ENCODE measurements around the gene SMAD7. TPM values are rescaled to one million over a fixed set of nuclear protein-coding genes. Genes with fewer than 3 reads are reported as not detected.

The SMAD7 gene
- total RNA-seq, 5 donors from 2014 or later (not counting 1 experiment from before 2014, with no cell fraction given), result 28.5 to 138 (median 57.7) TPM

DNA sequence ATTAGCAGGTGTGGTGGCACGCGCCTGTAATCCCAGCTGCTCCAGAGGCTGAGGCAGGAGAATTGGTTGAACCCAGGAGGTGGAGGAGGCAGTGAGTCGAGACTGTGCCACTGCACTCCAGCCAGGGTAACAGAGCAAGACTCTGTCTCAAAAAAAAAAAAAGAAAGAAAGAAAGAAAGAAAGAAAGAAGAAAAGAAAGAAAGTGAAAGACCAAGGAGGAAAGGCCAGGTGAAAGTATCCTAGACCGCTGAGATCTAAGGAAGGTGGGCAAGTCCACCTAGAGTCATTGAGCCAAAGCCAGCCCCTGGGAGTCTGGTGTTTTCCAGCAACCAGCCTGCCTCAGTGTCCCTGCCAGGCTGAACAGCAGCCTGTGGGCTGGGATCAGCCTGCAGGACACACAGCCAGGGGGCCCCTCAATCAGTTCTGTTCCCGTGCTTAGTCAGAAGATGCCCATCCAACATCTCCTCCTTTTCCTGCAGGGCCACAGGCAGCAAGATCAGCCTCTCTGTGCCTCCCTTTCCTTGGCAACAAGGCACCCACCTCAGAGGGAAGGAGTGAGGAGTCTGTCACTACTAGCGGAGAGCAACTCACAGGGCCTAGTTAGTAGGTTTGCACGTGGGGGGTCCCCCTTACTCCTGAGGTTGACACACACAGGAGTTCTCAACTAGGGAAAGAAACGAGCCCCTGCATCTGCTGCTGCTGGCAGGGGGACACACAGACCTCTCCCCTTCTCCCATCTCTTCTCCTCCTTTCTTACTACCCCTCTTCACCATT is 64.1 kb downstream of the SMAD7 start:
- H3K9me3 ChIP-seq, result no peaks in the 10 kb centered on the region
- H3K27ac ChIP-seq (ENCODE audit: low read length), result no peak overlapping the region
- no peaks in the 10 kb centered on the region for H3K27me3 ChIP-seq (replicated peaks in 1 of 2; ENCODE audit: control insufficient read depth in 2 of 2, extremely low read depth in 1 of 2, insufficient read depth in 2 of 2, low read length in 1 of 2)
- ChIA-PET CTCF (no interaction called here), POLR2A (no interaction called here)
- no peak overlapping the region for H3K27ac Mint-ChIP-seq
- no peak for DNase-seq
- no peak overlapping the region for H3K4me3 Mint-ChIP-seq
- no peaks in the 10 kb centered on the region for H3K36me3 ChIP-seq (ENCODE audit: control insufficient read depth in 2 of 2, extremely low read depth in 1 of 2, insufficient read depth in 1 of 2, low read length in 1 of 2)
- no peaks in the 10 kb centered on the region for H3K27me3 Mint-ChIP-seq
- no peaks in the 10 kb centered on the region for H3K36me3 Mint-ChIP-seq
- H3K4me1 Mint-ChIP-seq, result peaks cover 0 to 13% (median 0%) of the 10 kb centered on the region in 3 donors
- no peaks in the 10 kb centered on the region for H3K9me3 Mint-ChIP-seq
- H3K4me3 ChIP-seq (ENCODE audit: control insufficient read depth in 1 of 2, extremely low read depth in 1 of 2, low read length in 1 of 2), result no peak overlapping the region
- 84% methylated on average over 4 of the region's 8 CpGs for WGBS (ENCODE audit: insufficient coverage)
- no peaks in the 10 kb centered on the region for H3K4me1 ChIP-seq (ENCODE audit: control insufficient read depth in 1 of 2, extremely low read depth in 1 of 2, insufficient read depth in 2 of 2, low read length in 2 of 2)
- ATAC-seq (replicated peaks in 1 of 4), result no peak

DNA sequence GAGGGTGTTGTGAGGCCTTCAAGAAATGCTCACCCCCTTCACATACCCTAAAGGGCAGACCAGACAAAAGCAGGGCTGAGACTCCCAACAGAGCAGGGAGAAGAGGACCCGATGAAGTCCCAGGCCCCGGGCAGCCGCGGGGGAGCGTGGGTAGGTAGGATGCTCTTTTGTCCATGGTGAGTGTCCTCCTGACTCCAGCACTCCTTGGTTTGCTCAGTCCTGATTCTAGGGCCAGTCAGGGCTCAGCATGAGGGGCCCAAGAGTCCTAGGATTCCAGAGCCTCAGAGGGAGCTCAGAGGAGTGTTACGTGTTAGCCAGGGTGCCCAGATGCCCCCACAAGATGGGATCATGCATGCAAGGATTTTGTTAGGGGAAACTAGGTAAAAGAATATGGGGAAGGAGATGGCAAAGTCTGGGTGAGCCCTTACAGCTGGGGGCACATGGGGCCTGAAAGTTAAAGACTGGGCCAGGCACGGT is 64.8 kb downstream of the SMAD7 start:
- 100% methylated on average over 6 of the region's 7 CpGs for WGBS (ENCODE audit: insufficient coverage)
- DNase-seq (no peak), ATAC-seq (replicated peaks in 1 of 4) (no peak)
- Histone ChIP-seq H3K36me3 (ENCODE audit: control insufficient read depth in 2 of 2, extremely low read depth in 1 of 2, insufficient read depth in 1 of 2, low read length in 1 of 2) (no peaks in the 10 kb centered on the region), H3K27me3 (replicated peaks in 1 of 2; ENCODE audit: control insufficient read depth in 2 of 2, extremely low read depth in 1 of 2, insufficient read depth in 2 of 2, low read length in 1 of 2) (no peaks in the 10 kb centered on the region), H3K4me3 (ENCODE audit: control insufficient read depth in 1 of 2, extremely low read depth in 1 of 2, low read length in 1 of 2) (no peak overlapping the region), H3K9me3 (no peaks in the 10 kb centered on the region), H3K4me1 (ENCODE audit: control insufficient read depth in 1 of 2, extremely low read depth in 1 of 2, insufficient read depth in 2 of 2, low read length in 2 of 2) (no peaks in the 10 kb centered on the region), H3K27ac (ENCODE audit: low read length) (no peak overlapping the region)
- Mint-ChIP-seq H3K9me3 (no peaks in the 10 kb centered on the region), H3K27ac (no peak overlapping the region), H3K27me3 (no peaks in the 10 kb centered on the region), H3K4me1 (peaks cover 0 to 15% (median 0%) of the 10 kb centered on the region in 3 donors), H3K36me3 (no peaks in the 10 kb centered on the region), H3K4me3 (no peak overlapping the region)
- POLR2A ChIA-PET, result no interaction called here
- CTCF ChIA-PET, result no interaction called here

DNA sequence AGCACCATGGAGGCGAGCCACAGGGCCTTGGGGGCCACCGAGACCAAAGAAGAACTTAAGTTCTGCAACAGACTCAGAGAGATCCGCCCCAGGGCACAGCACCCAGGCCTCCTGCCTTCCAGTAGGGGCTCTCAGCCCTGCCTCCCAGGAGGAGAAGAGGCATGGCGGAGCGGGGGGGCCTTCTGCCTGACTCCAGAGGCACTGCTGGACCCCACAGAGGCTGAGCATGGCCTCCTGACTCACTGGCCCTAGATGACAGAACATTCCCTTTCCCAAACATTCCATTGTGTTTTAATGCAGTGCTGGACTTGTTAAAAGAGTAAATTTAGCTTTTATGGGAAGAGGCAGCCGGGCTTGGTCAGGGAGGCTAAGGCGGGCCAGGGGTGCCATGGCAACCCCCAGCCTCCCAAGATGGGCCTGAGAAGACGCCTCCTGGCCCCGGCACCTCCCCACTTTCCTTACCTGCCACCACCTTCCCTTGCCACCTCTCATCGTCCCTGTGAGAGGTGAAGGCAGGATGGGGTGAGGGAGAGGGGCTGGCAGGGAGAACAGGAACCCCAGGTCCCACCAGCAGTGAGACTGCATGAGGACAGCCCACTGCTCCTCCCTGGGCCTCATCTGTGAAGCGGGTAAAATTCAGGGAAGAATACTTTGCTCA is 65.4 kb downstream of the SMAD7 start:
- no peaks in the 10 kb centered on the region for H3K27me3 Mint-ChIP-seq
- no peak for ATAC-seq (replicated peaks in 1 of 4)
- H3K4me1 ChIP-seq (ENCODE audit: control insufficient read depth in 1 of 2, extremely low read depth in 1 of 2, insufficient read depth in 2 of 2, low read length in 2 of 2), result peaks cover 0 to 4% of the 10 kb centered on the region in 2 experiments
- H3K36me3 Mint-ChIP-seq, result no peaks in the 10 kb centered on the region
- H3K9me3 Mint-ChIP-seq, result no peaks in the 10 kb centered on the region
- H3K27ac Mint-ChIP-seq, result no peak overlapping the region
- H3K27me3 ChIP-seq (replicated peaks in 1 of 2; ENCODE audit: control insufficient read depth in 2 of 2, extremely low read depth in 1 of 2, insufficient read depth in 2 of 2, low read length in 1 of 2), result no peaks in the 10 kb centered on the region
- no peak overlapping the region for H3K4me3 Mint-ChIP-seq
- WGBS (ENCODE audit: insufficient coverage), result 94% methylated on average over 2 of the region's 11 CpGs
- H3K36me3 ChIP-seq (ENCODE audit: control insufficient read depth in 2 of 2, extremely low read depth in 1 of 2, insufficient read depth in 1 of 2, low read length in 1 of 2), result no peaks in the 10 kb centered on the region
- H3K9me3 ChIP-seq, result no peaks in the 10 kb centered on the region
- H3K4me3 ChIP-seq (ENCODE audit: control insufficient read depth in 1 of 2, extremely low read depth in 1 of 2, low read length in 1 of 2), result no peak overlapping the region
- ChIA-PET CTCF (no interaction called here), POLR2A (no interaction called here)
- DNase-seq, result no peak
- no peak overlapping the region for H3K27ac ChIP-seq (ENCODE audit: low read length)
- peaks cover 4 to 20% (median 4%) of the 10 kb centered on the region in 3 donors for H3K4me1 Mint-ChIP-seq

DNA sequence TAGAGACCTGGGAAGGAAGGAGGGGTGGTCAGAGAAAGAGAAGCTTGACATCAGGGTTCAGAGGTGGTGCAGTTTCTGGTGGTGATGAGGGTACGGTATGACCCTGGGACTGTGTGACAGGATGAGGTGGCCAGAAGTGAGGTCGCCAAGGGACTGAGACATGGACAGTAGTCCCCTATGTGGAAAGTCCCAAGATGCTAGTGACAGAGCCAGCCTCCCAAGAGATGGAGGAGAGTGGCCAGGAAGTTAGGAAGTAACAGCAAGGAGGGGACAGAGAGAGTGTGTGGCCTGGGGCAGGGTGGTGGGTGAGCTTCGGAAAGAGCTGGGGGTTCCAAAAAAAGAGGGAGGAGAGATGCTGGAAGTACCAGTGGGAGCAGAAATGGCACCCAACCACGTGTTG is 66.0 kb downstream of the SMAD7 start:
- peaks cover 7 to 27% (median 8%) of the 10 kb centered on the region in 3 donors for H3K4me1 Mint-ChIP-seq
- no peak overlapping the region for H3K27ac ChIP-seq (ENCODE audit: low read length)
- WGBS (ENCODE audit: insufficient coverage), result 97% methylated on average over 3 of the region's 4 CpGs
- H3K27me3 Mint-ChIP-seq, result no peaks in the 10 kb centered on the region
- H3K27ac Mint-ChIP-seq, result no peak overlapping the region
- no peak for ATAC-seq (replicated peaks in 1 of 4)
- H3K9me3 Mint-ChIP-seq, result no peaks in the 10 kb centered on the region
- DNase-seq, result no peak
- H3K36me3 Mint-ChIP-seq, result no peaks in the 10 kb centered on the region
- no peaks in the 10 kb centered on the region for H3K36me3 ChIP-seq (ENCODE audit: control insufficient read depth in 2 of 2, extremely low read depth in 1 of 2, insufficient read depth in 1 of 2, low read length in 1 of 2)
- H3K4me3 Mint-ChIP-seq, result no peak overlapping the region
- CTCF ChIA-PET, result no interaction called here
- no peaks in the 10 kb centered on the region for H3K27me3 ChIP-seq (replicated peaks in 1 of 2; ENCODE audit: control insufficient read depth in 2 of 2, extremely low read depth in 1 of 2, insufficient read depth in 2 of 2, low read length in 1 of 2)
- H3K9me3 ChIP-seq, result no peaks in the 10 kb centered on the region
- H3K4me3 ChIP-seq (ENCODE audit: control insufficient read depth in 1 of 2, extremely low read depth in 1 of 2, low read length in 1 of 2), result no peak overlapping the region
- H3K4me1 ChIP-seq (ENCODE audit: control insufficient read depth in 1 of 2, extremely low read depth in 1 of 2, insufficient read depth in 2 of 2, low read length in 2 of 2), result peaks cover 0 to 7% of the 10 kb centered on the region in 2 experiments
- POLR2A ChIA-PET, result no interaction called here

DNA sequence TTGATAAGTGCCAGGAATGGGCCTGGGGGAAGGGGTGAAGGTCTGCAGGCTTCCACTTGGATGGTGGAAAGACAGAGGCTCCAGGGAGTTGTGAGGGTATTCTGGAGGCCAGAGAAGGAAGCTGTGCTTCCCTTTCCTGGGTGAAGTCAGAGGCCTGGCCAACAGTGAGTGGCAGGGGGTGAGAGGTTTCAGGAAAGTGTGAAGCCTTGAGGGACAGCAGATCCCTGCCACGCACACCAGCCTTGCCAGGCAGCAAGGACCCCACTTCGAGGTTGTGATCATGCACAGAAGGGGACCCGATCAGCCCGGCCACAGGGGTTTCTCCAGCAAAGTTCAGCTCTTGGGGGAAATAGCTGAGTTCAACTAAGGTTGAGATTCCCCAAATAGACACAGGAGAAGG is 66.5 kb downstream of the SMAD7 start:
- Mint-ChIP-seq H3K4me3 (no peak overlapping the region), H3K27me3 (no peaks in the 10 kb centered on the region), H3K36me3 (no peaks in the 10 kb centered on the region), H3K4me1 (peaks cover 7 to 27% (median 8%) of the 10 kb centered on the region in 3 donors), H3K9me3 (no peaks in the 10 kb centered on the region), H3K27ac (no peak overlapping the region)
- ChIA-PET POLR2A (no interaction called here), CTCF (no interaction called here)
- H3K27ac ChIP-seq (ENCODE audit: low read length), result no peak overlapping the region
- no peak overlapping the region for H3K4me3 ChIP-seq (ENCODE audit: control insufficient read depth in 1 of 2, extremely low read depth in 1 of 2, low read length in 1 of 2)
- WGBS (ENCODE audit: insufficient coverage), result 93% methylated on average over 3 of the region's 4 CpGs
- no peaks in the 10 kb centered on the region for H3K9me3 ChIP-seq
- ATAC-seq (replicated peaks in 1 of 4), result no peak
- no peak for DNase-seq
- H3K36me3 ChIP-seq (ENCODE audit: control insufficient read depth in 2 of 2, extremely low read depth in 1 of 2, insufficient read depth in 1 of 2, low read length in 1 of 2), result no peaks in the 10 kb centered on the region
- H3K27me3 ChIP-seq (replicated peaks in 1 of 2; ENCODE audit: control insufficient read depth in 2 of 2, extremely low read depth in 1 of 2, insufficient read depth in 2 of 2, low read length in 1 of 2), result no peaks in the 10 kb centered on the region
- H3K4me1 ChIP-seq (ENCODE audit: control insufficient read depth in 1 of 2, extremely low read depth in 1 of 2, insufficient read depth in 2 of 2, low read length in 2 of 2), result peaks cover 0 to 7% of the 10 kb centered on the region in 2 experiments

DNA sequence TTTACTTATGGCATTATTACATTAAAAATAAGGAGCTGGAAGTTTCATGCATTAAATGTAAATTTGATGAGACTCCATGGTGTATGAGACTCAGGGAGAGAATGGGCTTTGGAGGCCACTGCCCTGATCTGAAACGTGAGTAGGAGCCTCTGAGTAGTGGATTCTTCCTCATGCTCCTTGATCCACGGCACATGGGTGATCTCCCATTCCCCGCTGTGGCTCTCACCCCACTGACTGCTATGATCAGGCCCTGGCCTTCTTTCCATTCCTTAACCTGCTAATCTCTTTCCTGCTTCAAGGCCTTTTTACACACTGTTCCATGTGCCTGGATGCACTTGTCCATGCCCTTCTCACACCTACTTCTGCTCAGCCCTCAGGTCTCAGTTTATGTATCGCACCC is 68.4 kb downstream of the SMAD7 start:
- no peak overlapping the region for H3K4me3 ChIP-seq (ENCODE audit: control insufficient read depth in 1 of 2, extremely low read depth in 1 of 2, low read length in 1 of 2)
- Mint-ChIP-seq H3K4me3 (no peak overlapping the region), H3K27ac (no peak overlapping the region), H3K27me3 (peaks cover 4 to 5% of the 10 kb centered on the region in 2 donors), H3K36me3 (no peaks in the 10 kb centered on the region), H3K4me1 (peaks cover 7 to 27% (median 8%) of the 10 kb centered on the region in 3 donors), H3K9me3 (no peaks in the 10 kb centered on the region)
- CTCF ChIA-PET, result no interaction called here
- ATAC-seq (replicated peaks in 1 of 4), result no peak
- H3K36me3 ChIP-seq (ENCODE audit: control insufficient read depth in 2 of 2, extremely low read depth in 1 of 2, insufficient read depth in 1 of 2, low read length in 1 of 2), result no peaks in the 10 kb centered on the region
- H3K4me1 ChIP-seq (ENCODE audit: control insufficient read depth in 1 of 2, extremely low read depth in 1 of 2, insufficient read depth in 2 of 2, low read length in 2 of 2), result peaks cover 0 to 7% of the 10 kb centered on the region in 2 experiments
- no peak overlapping the region for H3K27ac ChIP-seq (ENCODE audit: low read length)
- WGBS (ENCODE audit: insufficient coverage), result 91% methylated on average over 3 of the region's 4 CpGs
- DNase-seq, result no peak
- no peaks in the 10 kb centered on the region for H3K9me3 ChIP-seq
- POLR2A ChIA-PET, result no interaction called here
- no peaks in the 10 kb centered on the region for H3K27me3 ChIP-seq (replicated peaks in 1 of 2; ENCODE audit: control insufficient read depth in 2 of 2, extremely low read depth in 1 of 2, insufficient read depth in 2 of 2, low read length in 1 of 2)

Measured in T-cell (primary cell).